Stimulated activated CD4-positive, alpha-beta T cell treated with anti-CD3 and anti-CD28 coated beads, Interleukin-4, amount 100 ng/mL, for 24 hours (primary cell): ENCODE measurements around the gene PTPRJ.
"Not testable (repeated sequence)": the region's sequence is repeated elsewhere in the genome, so short reads cannot be mapped to it uniquely, and the experiment has no call there.

Experiments
- DNase-seq: peaks from one replicate; pipeline ENCODE4 v3.0.0-alpha.2; 2020

PTPRJ gene

GRCh38 chr11:48123934-48124755 is 143.8 kb downstream of the PTPRJ start:
- no peak for DNase-seq

GRCh38 chr11:48124880-48125279 is 144.5 kb downstream of the PTPRJ start:
- no peak for DNase-seq

DNA sequence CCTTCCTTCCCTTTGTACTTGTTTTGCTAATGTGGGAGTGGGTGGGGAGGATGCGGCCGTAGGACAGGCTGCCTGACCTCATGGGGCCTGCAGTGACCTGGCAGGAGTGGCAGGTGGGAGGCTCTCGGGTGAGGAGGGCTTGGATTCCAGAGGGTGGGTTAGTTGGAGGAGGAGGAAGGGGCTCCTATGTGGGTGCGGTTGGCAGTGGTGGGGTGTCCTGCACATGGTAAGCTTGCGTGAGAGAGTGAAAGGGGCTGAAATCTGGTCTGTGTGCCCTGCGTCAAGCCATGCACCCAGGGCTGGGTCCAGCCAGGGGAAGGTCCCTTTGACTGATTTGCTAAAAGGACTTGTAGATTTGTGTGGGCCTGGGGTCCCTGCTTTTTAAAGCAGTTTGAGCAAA is 145.5 kb downstream of the PTPRJ start:
- DNase-seq = no peak

DNA sequence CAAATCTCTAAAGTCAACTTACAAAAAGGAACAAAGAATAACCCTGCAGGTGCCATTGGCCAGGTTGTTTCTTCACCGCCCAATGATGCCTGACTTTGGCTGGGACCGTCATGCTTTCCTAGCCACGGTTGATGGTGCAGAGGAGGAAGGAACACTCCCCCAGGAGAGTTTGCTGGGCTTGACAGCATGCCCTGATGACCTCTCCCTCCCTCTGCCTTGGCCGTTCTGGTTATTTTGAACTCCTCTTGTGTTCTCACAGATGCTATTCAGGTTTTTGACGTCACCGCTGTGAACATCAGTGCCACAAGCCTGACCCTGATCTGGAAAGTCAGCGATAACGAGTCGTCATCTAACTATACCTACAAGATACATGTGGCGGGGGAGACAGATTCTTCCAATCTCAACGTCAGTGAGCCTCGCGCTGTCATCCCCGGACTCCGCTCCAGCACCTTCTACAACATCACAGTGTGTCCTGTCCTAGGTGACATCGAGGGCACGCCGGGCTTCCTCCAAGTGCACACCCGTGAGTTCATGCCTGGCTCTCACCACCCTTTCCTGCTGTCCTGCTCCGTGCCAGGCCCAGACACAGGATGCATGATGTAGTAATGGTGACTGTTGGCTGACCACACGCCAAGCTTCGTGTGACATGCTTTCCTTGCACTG is 147.3 kb downstream of the PTPRJ start:
- DNase-seq = no peak

GRCh38 chr11:48129697-48130395 is 149.5 kb downstream of the PTPRJ start:
- no peak for DNase-seq

DNA sequence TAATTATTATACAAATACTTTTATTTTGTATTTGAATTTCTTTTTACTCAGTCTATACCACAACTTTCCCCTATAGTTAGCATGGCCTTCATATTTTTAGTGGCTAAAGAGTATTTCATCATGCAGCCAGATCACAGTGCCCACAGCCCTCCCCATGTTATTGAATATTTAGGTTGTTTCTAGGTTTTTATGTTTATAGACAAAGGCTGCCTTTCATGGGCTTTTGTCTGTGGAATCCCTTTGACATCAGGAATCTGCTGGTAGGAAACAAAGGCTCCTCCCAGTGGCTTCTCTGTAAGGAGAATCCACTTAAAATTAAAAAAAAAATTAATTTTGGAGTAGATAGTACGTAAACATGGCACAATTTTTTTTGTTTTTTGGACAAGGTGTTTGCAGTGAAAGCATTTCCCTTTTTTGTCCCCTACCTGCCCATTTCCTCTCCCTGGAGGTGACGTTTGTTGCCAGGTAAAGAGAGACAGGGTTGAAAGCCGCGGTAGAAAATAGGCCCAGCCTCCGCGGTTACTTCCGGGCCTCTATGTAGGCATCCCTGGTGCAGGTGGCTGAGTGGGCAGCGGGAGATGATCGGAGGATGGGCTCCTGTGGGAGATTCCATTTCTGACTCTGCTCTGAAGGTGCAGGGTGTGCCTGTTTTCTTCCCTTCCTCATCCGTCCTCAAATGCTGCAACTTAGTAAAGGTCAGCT is 154.0 kb downstream of the PTPRJ start:
- DNase-seq = no peak

- no peak for DNase-seq
Observed at GRCh38 chr11:48138222-48138621, 157.9 kb downstream of the PTPRJ start.

- not testable (repeated sequence) for DNase-seq
Observed at GRCh38 chr11:48139896-48140295, 159.5 kb downstream of the PTPRJ start.

GRCh38 chr11:48141475-48142122 is 161.2 kb downstream of the PTPRJ start:
- no peak for DNase-seq

- no peak for DNase-seq
Observed at GRCh38 chr11:48142889-48143288, 162.5 kb downstream of the PTPRJ start.

DNA sequence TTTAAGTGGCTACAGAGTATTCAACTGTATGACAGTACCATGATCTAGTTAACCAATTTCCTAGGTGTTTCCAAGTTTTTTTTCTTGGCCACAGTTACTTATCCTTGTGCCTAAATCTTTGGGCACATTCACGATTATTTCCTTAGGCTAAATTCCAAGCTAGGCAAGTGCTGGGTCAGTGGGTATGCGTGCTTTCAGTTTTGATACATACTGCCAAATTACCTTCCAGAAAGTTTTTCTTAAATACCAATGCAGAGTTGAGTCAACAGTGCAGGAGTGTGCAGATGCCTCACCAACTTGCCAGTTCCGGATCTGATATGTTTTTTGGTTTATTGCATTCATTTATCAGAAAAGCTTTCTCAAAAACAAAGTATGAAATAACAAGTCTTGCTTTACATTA is 168.4 kb downstream of the PTPRJ start:
- DNase-seq = no peak

GRCh38 chr11:48150213-48150612 is 169.9 kb downstream of the PTPRJ start:
- no peak for DNase-seq

- no peak for DNase-seq
Observed at GRCh38 chr11:48154151-48154550, 173.8 kb downstream of the PTPRJ start.

- DNase-seq = no peak
Observed at GRCh38 chr11:48161951-48162884, 181.9 kb downstream of the PTPRJ start.

DNA sequence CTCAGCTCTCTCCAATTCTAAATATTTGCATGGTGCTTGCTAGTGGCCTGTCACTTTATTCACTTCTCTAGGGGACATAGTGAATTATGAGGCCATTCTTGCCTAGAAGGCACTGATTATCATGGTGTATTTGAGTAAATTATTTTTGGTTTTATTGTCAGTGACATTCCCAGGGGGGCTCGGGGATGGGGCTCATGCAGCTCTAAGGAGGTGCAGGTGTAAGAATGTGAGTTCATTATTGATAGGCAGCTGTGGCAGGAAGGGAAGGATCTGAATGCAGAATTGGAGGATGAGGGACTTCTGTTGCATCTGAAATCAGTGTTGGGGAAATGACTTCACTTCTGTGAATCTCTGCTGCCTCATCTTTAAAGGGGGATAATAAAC is 182.5 kb downstream of the PTPRJ start:
- no peak for DNase-seq

DNA sequence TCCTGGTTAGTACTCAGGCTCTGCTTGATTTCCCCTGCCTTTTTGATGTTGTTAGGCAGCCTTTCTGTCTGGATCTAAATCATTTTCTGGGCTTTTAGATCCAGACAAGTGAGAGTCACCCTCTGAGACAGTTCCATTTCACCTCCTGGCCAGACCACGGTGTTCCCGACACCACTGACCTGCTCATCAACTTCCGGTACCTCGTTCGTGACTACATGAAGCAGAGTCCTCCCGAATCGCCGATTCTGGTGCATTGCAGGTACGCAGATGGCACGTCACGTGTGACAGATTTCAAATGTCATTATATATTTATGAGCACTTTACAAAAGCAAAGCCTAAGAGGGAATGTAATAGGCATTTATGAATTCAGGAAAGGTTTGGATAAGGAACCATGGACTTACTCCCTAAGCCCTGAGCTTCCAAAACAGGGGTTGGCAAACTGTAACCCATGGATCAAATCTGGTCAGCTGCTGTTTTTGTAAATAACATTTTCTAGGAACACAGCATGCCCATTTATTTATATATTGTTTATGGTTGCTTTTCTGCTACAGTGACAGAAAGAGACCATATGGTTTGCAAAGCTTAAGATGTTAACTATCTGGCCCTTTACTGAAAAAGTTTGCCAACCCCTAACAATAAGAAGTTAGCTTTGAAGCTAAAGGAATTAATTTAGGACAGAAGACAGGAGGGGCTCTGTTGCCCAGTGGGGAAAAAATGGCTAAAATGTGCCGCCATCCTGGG is 183.2 kb downstream of the PTPRJ start:
- no peak for DNase-seq

- no peak for DNase-seq
Observed at GRCh38 chr11:48164836-48165235, 184.5 kb downstream of the PTPRJ start.

GRCh38 chr11:48165426-48165825 is 185.1 kb downstream of the PTPRJ start:
- DNase-seq = no peak

DNA sequence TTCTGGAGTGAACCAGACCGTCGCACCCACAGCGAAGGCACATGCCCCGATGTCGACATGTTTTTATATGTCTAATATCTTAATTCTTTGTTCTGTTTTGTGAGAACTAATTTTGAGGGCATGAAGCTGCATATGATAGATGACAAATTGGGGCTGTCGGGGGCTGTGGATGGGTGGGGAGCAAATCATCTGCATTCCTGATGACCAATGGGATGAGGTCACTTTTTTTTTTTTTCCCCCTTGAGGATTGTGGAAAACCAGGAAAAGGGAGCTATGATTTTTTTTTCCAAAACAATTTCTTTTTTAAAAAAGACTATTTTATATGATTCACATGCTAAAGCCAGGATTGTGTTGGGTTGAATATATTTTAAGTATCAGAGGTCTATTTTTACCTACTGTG is 187.0 kb downstream of the PTPRJ start:
- DNase-seq = no peak

DNA sequence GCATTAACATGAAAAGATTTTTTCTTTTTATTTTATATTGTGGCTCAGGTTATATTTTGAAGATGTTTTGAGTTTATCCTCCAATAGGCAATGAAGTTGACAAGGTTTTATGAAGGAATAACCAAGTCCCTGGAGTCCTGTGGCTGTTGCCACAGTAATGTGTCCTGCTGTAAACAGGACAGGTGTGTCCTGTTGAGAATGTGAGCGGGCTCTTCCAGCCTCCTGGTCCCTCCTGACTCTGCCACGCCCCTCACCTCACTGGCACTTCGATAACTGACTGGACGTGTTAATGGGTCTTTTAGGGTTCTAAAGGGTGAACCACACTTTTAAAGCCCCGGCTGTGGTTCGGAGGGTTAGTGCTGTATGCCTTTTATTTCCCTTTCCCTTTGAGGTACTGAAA is 188.5 kb downstream of the PTPRJ start:
- no peak for DNase-seq

DNA sequence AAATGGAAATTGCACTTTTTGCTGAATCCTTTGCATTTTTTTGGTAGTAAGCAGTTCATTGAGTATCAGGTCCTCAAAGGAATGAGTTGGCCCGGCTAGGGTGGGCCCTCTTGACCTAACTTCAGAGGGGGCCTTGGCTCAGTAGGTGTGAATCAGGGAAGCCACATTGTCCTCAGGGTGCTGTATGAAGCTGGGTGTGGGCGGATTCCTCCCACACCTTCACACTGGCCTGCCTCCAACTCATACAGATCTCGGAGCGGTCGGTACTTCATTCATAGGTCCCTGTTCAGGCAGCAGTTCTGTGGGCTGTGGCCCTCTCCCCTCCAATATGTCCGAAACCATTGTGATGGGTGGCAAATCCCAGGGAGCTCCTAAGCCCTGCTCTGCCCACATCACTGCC is 188.9 kb downstream of the PTPRJ start:
- no peak for DNase-seq
